ENCODE data around the gene HOXB3.

DNA sequence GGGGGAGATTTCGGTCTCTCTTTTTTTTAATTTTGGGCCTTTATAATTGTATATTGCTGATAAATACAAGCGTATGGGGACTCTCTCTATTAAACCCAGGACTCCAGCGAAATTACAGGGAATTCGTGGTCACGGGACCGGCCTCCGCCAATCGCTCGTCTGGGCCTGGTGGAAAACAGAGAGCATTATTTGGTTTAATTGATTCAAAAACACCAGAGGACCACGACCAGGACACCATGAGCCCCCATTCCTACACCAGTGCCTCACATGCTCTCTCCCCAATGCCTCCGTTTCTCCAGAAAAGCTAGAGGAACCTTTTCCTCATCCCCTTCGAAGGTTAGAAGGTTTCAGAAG, 45.0 kb downstream of the HOXB3 start, which contains the start of gene HOXB2:
- TF ChIP-seq RAD21 (conservative IDR thresholded peaks at IDR 0.05) (no peak), EZH2 (IDR thresholded peaks at IDR 0.05; ENCODE audit: borderline replicate concordance, insufficient read depth, low read length, poor library complexity, severe bottlenecking) (no peak), EP300 (conservative IDR thresholded peaks at IDR 0.05; ENCODE audit: poor library complexity, severe bottlenecking) (no peak), POLR2AphosphoS5 (IDR thresholded peaks at IDR 0.05) (no peak), SMC3 (conservative IDR thresholded peaks at IDR 0.05; ENCODE audit: poor library complexity) (no peak)
- TF ChIP-seq, protein P1, sequence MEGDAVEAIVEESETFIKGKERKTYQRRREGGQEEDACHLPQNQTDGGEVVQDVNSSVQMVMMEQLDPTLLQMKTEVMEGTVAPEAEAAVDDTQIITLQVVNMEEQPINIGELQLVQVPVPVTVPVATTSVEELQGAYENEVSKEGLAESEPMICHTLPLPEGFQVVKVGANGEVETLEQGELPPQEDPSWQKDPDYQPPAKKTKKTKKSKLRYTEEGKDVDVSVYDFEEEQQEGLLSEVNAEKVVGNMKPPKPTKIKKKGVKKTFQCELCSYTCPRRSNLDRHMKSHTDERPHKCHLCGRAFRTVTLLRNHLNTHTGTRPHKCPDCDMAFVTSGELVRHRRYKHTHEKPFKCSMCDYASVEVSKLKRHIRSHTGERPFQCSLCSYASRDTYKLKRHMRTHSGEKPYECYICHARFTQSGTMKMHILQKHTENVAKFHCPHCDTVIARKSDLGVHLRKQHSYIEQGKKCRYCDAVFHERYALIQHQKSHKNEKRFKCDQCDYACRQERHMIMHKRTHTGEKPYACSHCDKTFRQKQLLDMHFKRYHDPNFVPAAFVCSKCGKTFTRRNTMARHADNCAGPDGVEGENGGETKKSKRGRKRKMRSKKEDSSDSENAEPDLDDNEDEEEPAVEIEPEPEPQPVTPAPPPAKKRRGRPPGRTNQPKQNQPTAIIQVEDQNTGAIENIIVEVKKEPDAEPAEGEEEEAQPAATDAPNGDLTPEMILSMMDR (IDR thresholded peaks at IDR 0.05; ENCODE audit: poor library complexity, severe bottlenecking): no peak

All from neural cell (in vitro differentiated cells).